Measurements from ENCODE around the gene RAD23A. TPM values are rescaled to one million over a fixed set of nuclear protein-coding genes. Genes with fewer than 3 reads are reported as not detected.

The RAD23A gene
- total RNA-seq, 1 donor from 2014 or later: 37.7 TPM

DNA sequence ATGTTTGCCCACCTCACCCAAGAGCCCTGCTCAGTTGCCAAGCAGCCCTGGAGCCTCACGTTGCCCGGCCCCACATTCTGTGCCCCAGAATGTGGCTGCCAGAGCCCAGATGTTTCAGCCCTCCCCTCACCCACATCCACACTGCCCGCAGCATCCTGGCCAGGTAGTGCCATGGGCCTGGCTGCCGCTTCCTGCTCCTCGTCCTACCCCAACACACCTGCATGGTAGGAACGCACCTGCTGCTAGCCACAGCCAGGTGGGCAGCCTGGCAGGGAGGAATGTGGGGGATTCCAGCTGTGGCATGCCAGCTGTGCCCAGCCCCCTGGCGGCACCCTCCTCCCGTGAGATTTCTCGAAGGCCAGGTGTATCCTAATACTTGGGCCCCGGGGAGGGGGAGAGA is 42.1 kb downstream of the RAD23A start:
- DNase-seq (ENCODE audit: low spot score): no peak
- peaks cover 100% of the 10 kb centered on the region for H3K27me3 ChIP-seq
- no peak overlapping the region for H3K9ac ChIP-seq
- H3K79me2 ChIP-seq (ENCODE audit: low read depth): no peaks in the 10 kb centered on the region
- H3K4me2 ChIP-seq: no peak overlapping the region
- Mint-ChIP-seq H3K4me3 (no peak overlapping the region), H3K27me3 (ENCODE audit: insufficient read depth, low read depth) (peaks cover 34% of the 10 kb centered on the region), H3K9me3 (peaks cover 5% of the 10 kb centered on the region), H3K4me1 (peaks cover 21% of the 10 kb centered on the region), H3K36me3 (no peaks in the 10 kb centered on the region), H3K27ac (no peak overlapping the region)
- no peak overlapping the region for H3K27ac ChIP-seq
- peaks cover 6% of the 10 kb centered on the region for H3F3A ChIP-seq (ENCODE audit: low read depth)
- no peaks in the 10 kb centered on the region for H3K36me3 ChIP-seq
- peaks cover 5% of the 10 kb centered on the region for H4K20me1 ChIP-seq (ENCODE audit: low read depth)
- H3K4me1 ChIP-seq: no peaks in the 10 kb centered on the region
- no peaks in the 10 kb centered on the region for H3K9me3 ChIP-seq (ENCODE audit: low read depth)
- no peak overlapping the region for H2AFZ ChIP-seq (replicated peaks)
- H3K4me3 ChIP-seq: no peak overlapping the region
- TF ChIP-seq EZH2phosphoT487 (IDR thresholded peaks at IDR 0.05): no peak
- no peak for TF ChIP-seq EZH2 (IDR thresholded peaks at IDR 0.05)
- TF ChIP-seq, protein P1, sequence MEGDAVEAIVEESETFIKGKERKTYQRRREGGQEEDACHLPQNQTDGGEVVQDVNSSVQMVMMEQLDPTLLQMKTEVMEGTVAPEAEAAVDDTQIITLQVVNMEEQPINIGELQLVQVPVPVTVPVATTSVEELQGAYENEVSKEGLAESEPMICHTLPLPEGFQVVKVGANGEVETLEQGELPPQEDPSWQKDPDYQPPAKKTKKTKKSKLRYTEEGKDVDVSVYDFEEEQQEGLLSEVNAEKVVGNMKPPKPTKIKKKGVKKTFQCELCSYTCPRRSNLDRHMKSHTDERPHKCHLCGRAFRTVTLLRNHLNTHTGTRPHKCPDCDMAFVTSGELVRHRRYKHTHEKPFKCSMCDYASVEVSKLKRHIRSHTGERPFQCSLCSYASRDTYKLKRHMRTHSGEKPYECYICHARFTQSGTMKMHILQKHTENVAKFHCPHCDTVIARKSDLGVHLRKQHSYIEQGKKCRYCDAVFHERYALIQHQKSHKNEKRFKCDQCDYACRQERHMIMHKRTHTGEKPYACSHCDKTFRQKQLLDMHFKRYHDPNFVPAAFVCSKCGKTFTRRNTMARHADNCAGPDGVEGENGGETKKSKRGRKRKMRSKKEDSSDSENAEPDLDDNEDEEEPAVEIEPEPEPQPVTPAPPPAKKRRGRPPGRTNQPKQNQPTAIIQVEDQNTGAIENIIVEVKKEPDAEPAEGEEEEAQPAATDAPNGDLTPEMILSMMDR (IDR thresholded peaks at IDR 0.05): no peak

DNA sequence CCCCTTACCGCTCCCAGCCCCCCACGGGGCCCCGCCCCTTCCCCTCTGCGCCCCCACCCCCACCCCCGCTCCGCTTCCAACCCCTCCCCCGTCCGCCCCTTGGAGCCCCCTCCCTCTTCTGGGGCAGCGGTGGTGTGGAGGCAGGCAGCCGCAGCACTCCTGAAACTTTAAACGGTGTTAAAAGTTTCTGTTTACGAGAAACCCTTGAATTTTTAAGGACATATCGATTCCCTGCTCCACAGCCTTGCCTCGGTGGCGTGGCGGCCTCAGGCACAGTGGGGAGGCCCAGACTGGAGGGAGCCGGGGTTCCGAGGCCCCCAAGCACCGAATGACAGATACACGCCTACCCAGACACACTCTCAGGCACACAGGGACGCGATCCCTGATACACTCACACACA is 44.8 kb downstream of the RAD23A start:
- Histone ChIP-seq H3K4me2 (no peak overlapping the region), H3K36me3 (no peaks in the 10 kb centered on the region), H3K9me3 (ENCODE audit: low read depth) (no peaks in the 10 kb centered on the region), H3K27ac (no peak overlapping the region), H3K4me1 (no peaks in the 10 kb centered on the region), H3K79me2 (ENCODE audit: low read depth) (no peaks in the 10 kb centered on the region), H3K9ac (no peak overlapping the region), H4K20me1 (ENCODE audit: low read depth) (peaks cover 18% of the 10 kb centered on the region), H2AFZ (replicated peaks) (no peak overlapping the region), H3F3A (ENCODE audit: low read depth) (peaks cover 8% of the 10 kb centered on the region), H3K4me3 (no peak overlapping the region), H3K27me3 (peaks cover 99% of the 10 kb centered on the region)
- H3K27me3 Mint-ChIP-seq (ENCODE audit: insufficient read depth, low read depth): peaks cover 48% of the 10 kb centered on the region
- peak overlapping the region; percentile 21 for H3K4me3 Mint-ChIP-seq
- H3K9me3 Mint-ChIP-seq: peaks cover 9% of the 10 kb centered on the region
- no peak overlapping the region for H3K27ac Mint-ChIP-seq
- TF ChIP-seq EZH2 (IDR thresholded peaks at IDR 0.05) (no peak), EZH2phosphoT487 (IDR thresholded peaks at IDR 0.05) (no peak)
- TF ChIP-seq, protein P1 (IDR thresholded peaks at IDR 0.05): no peak
- DNase-seq (ENCODE audit: low spot score): no peak
- H3K4me1 Mint-ChIP-seq: peaks cover 21% of the 10 kb centered on the region
- no peaks in the 10 kb centered on the region for H3K36me3 Mint-ChIP-seq

DNA sequence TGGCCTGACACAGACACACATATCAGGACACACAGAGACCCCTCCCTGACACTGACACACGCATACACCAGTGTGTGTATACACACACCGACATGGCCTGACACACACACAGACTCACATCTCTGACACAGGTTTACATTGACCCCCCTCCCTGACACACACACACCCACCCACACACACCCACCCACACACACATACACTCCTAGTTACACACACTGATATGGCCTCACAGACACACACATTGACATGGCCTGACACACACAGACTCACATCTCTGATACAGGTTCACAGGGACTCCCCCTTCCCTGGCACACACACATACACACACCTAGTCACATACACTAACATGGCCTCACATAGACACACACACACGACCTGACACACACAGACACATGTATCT is 45.2 kb downstream of the RAD23A start:
- Mint-ChIP-seq H3K4me3 (peak overlapping the region; percentile 21), H3K9me3 (peaks cover 9% of the 10 kb centered on the region), H3K36me3 (no peaks in the 10 kb centered on the region), H3K4me1 (peaks cover 18% of the 10 kb centered on the region), H3K27me3 (ENCODE audit: insufficient read depth, low read depth) (peaks cover 46% of the 10 kb centered on the region), H3K27ac (no peak overlapping the region)
- H4K20me1 ChIP-seq (ENCODE audit: low read depth): peaks cover 18% of the 10 kb centered on the region
- H3K79me2 ChIP-seq (ENCODE audit: low read depth): no peaks in the 10 kb centered on the region
- no peak overlapping the region for H3K9ac ChIP-seq
- H3K27me3 ChIP-seq: peaks cover 98% of the 10 kb centered on the region
- DNase-seq (ENCODE audit: low spot score): no peak
- H2AFZ ChIP-seq (replicated peaks): no peak overlapping the region
- H3K4me1 ChIP-seq: no peaks in the 10 kb centered on the region
- TF ChIP-seq EZH2phosphoT487 (IDR thresholded peaks at IDR 0.05) (no peak), EZH2 (IDR thresholded peaks at IDR 0.05) (no peak)
- TF ChIP-seq, protein P1 (IDR thresholded peaks at IDR 0.05): no peak
- peaks cover 6% of the 10 kb centered on the region for H3F3A ChIP-seq (ENCODE audit: low read depth)
- no peak overlapping the region for H3K27ac ChIP-seq
- H3K4me3 ChIP-seq: no peak overlapping the region
- no peak overlapping the region for H3K4me2 ChIP-seq
- no peaks in the 10 kb centered on the region for H3K9me3 ChIP-seq (ENCODE audit: low read depth)
- no peaks in the 10 kb centered on the region for H3K36me3 ChIP-seq

All from neural progenitor cell (in vitro differentiated cells).